Measurements from ENCODE around the gene IER5L.
"Not testable (repeated sequence)": the region's sequence is repeated elsewhere in the genome, so short reads cannot be mapped to it uniquely, and the experiment has no call there.

Gene IER5L

GRCh38 chr9:129202613-129203555, 24.8 kb upstream of the IER5L start:
- DNase-seq: peak; percentile 74

GRCh38 chr9:129201866-129202265, 23.8 kb upstream of the IER5L start:
- DNase-seq: no peak

- DNase-seq: no peak
Observed at GRCh38 chr9:129201289-129201688, 23.2 kb upstream of the IER5L start.

DNA sequence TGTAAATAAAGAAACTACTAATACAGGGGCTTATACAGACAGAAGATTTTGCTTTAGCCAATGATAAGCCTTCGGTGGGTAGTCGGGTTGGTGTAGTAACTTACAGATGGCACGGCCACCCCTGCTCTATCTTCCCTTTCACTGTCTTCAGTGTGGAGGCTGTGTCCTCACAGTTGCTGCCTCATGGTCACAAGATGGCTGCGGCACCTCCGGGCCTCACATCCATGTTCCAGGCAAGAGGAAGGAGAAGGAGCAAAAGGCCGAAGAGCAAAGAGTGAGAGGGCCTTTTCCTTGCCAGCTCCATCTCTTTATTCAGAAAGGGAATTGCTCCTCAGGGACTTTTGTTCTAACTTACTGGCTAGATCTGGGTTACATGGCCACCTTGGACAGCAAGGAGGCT, 22.2 kb upstream of the IER5L start:
- DNase-seq: no peak

- DNase-seq: no peak
Observed at GRCh38 chr9:129199044-129199435, 21.0 kb upstream of the IER5L start.

DNA sequence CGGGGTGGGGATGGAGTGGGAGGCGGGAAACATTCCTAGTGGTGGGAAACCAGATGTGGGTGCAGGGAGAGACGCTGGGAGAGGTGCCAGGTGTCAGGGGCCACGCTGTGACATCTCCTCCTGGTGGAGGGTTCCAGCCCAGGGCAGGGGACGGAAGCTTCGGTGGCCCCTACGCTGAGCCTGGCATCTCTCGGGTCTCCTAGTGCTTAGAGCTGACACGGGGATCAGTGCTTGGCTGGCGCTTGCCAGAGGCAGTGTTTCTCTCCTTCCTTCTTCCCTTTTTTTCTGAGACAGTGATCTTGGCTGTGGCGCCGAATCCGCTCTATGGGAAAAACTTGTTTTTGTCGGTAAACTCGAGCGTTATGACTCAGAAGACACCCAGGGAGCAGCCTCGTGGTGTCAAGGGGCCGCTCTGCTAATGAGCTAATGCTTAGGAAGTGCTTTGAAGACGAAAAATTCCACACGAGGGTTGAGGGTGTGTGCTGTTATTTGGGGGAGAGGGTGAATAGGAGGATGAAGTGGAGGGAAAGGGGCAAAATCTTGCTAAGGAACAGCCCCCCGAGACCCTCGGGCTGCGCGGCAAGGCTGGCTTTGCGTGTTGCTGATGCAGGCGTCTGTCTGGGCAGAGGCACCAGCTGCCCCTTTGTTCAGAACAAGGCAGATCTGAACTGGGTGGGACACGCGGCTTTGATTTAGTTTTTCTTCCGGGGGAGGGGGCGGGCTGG, 20.4 kb upstream of the IER5L start:
- DNase-seq: no peak

GRCh38 chr9:129197978-129198318, 19.9 kb upstream of the IER5L start:
- no peak for DNase-seq

- DNase-seq: not testable (repeated sequence)
Observed at GRCh38 chr9:129197045-129197444, 19.0 kb upstream of the IER5L start.

- no peak for DNase-seq
Observed at GRCh38 chr9:129195606-129196005, 17.5 kb upstream of the IER5L start.

DNA sequence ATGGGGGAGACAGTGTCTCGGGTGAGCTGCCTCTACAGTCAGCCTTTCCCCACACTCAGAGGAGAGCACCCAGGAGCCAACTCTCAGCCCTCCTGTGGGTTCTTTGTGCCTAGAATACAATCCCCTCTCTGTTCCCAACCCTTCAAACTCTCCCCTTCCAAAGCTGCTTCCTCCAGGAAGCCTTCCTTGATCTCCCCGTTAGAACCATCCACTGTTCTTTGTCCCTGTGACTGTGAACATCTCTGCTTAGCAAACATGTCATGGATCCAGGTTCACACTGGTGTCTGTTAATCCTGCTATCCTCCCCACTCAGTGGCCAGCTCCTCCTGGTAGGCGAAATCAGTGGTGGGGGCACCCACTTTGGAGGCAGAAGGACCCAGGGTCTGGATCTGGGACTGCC, 16.2 kb upstream of the IER5L start:
- DNase-seq: no peak

DNA sequence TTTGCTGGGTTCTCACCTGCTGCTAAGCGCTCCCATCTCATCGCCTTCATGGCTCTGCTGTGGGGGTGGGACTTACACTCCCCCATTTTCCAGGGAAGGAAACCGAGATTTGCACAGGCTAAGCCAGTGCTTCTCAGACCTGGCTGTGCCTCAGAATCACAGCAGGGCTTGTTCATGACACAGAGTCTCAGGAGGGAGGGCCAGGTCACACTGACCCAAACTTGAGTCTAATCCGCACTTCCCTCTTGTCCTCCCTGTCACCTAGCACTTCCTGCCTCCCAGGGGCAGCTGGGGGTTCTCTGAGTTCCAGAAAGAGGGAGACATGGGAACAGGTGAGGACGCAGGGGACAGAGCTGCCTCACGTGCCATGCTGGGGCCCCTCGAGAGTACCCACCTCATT, 15.6 kb upstream of the IER5L start:
- no peak for DNase-seq

DNA sequence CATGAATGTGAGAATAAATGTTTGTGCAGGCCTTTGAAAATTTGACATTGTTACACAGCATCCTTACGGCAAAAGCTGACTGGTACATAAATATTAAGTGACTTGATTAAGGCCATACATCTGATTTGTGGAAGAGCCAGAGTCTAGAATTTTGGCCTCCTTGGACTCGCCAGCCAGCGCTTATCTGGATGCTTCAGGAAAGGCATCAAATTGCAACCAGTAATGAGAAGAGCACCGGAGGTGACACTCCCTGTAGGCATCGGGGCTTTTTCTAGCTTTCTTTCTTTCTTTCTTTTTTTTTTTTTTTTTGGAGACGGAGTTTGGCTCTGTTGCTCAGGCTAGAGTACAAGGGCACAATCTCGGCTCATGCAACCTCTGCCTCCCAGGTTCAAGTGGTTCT, 13.2 kb upstream of the IER5L start:
- no peak for DNase-seq

GRCh38 chr9:129189971-129190370, 11.9 kb upstream of the IER5L start:
- not testable (repeated sequence) for DNase-seq

DNA sequence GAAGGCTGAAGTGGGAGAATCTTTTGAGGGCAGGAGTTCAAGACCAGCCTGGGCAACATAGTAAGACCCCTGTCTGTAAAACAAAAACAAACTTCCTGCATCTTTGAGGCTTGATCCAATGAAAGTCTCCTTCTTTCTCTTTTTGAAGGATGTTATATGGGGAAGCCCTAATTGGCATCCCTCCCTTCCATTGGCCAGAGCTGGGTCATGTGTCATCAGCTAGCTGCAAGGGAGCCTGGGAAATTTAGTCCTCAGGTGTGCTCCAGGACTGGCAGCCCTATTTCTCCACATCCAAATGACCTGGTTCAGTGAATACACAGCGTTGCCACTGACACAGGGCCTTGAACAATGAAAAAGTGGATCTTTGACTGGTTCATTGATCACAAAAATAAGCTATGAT, 9.0 kb upstream of the IER5L start:
- DNase-seq: no peak

- DNase-seq: no peak
Observed at GRCh38 chr9:129185991-129186390, 7.9 kb upstream of the IER5L start.

DNA sequence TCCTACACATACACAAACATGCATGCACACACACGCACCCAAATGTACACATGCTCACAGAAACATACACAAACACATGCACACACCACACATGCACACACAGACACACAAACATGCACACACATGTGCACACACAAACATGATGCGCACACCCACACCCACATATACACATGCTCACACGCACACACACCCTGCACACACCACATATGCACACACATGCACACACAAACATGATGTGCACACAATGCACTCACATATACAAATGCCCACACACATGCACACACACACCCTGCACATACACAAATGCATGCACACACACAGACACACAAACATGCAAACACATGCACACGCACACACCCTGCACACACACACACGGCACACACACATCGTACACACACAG, 7.3 kb upstream of the IER5L start:
- DNase-seq: no peak

DNA sequence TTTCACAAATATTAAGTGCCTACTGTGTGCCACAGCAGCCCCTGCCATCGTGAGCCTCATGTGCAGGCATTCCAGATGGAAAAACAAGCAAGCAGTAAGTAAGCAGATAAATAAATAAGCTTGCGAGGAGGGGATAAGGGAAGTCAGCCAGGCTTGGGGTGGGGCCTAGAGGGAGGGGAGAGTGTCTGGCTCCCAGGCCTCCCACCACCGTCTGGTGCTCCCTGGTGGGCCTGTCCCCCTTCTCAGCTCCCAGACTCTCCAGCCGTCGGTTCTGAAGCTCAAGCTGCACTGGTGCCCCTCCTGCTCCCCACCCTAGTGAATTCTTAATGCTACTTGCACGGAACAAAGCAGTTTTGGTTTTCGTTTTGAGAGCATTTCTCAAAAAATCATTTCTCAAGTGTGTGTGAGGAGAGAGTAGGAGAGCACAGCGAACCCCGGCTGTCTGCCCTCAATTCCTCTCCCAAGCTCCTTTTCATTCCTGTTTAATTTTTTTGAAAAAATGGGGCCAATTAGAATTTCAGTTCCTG, 6.6 kb upstream of the IER5L start:
- DNase-seq: no peak

DNA sequence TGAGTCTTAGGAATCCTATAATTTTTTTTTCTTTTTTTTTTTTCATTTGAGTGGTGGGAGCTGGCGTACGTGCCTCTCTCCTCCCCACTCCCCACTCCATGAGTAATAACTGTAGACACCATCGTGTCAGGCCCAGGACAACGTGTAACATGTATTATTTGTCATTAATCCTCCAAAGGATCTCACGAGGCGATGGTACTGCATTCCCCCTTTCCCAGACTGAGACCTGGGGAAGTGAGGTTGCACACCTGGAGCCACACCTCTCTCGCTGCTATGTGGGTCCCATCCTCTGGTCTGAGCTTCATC, 6.1 kb upstream of the IER5L start:
- no peak for DNase-seq

- DNase-seq: no peak
Observed at GRCh38 chr9:129183495-129184218, 5.6 kb upstream of the IER5L start.

- DNase-seq: no peak
Observed at GRCh38 chr9:129182625-129183494, 4.8 kb upstream of the IER5L start.

GRCh38 chr9:129182122-129182521, 4.1 kb upstream of the IER5L start:
- DNase-seq: no peak

DNA sequence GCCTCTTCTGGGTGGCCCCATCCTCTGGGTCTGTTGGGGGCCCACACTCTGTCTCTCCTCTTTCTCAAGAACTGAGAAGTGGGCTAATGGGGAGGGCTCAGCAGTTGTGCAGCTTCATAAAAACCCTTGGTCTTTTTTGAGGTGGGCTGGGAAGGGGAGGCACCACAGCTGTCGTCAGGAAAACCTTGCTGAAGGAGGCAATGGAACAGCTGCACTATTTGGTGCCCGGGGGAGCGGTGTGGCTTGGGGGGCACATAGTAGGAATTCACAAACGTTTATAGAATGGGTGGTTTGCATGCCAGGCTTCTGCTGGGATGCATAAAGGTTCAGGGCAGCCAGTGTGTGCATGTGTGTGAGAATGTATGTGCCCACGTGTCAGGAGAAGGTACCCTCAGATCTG, 3.2 kb upstream of the IER5L start:
- DNase-seq: no peak
